PC-9 (cell line): ENCODE measurements around the gene HELZ2.

ENCODE experiments used
- EZH2 ChIP-seq: fragments of 200-600 bp; sonication (generic); IDR thresholded peaks from 2 replicates; pipeline ENCODE4 v1.8.0; 2017; ENCODE audit warnings: antibody characterized with exemption, low read depth
- TF ChIP-seq, protein P1 (sequence below): fragments of 200-600 bp; sonication (generic); conservative IDR thresholded peaks from 2 replicates; pipeline ENCODE4 v1.6.1; 2017; ENCODE audit warnings: mixed run types, antibody characterized with exemption, mild to moderate bottlenecking, moderate library complexity

DNA sequence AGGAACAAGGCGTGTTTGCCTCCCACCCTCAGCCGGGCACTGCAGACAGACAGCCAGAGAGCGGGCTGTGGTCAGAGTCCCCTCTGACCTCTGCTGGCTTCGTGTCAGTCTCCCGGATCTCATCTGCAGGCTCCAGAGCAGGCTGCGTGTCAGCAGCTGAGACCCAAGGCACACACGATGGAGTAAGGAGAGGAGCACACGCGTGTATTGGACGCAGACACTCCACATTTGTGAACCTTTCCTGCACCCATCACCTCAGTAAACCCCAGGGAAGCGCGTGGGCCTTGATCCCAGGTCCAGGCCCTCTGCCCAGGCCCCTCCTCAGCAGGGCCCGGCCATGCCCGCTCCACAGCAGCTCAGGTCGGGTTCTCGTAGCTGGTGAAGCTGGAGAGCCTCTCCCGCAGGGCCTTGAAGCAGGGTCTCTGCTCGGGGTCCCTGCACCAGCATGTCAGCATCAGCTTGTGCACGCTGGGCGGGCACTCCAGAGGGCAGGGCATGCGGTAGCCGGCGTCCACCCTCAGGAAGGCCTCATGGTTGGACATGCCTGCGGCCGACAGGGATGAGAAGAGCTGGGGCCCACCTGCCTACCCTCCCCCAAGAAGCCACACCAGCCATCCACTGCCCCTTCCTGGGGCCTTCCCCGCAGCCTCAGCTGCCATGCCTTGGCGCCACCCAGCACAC lies 44.7 kb downstream of the HELZ2 start:
- TF ChIP-seq, protein P1, sequence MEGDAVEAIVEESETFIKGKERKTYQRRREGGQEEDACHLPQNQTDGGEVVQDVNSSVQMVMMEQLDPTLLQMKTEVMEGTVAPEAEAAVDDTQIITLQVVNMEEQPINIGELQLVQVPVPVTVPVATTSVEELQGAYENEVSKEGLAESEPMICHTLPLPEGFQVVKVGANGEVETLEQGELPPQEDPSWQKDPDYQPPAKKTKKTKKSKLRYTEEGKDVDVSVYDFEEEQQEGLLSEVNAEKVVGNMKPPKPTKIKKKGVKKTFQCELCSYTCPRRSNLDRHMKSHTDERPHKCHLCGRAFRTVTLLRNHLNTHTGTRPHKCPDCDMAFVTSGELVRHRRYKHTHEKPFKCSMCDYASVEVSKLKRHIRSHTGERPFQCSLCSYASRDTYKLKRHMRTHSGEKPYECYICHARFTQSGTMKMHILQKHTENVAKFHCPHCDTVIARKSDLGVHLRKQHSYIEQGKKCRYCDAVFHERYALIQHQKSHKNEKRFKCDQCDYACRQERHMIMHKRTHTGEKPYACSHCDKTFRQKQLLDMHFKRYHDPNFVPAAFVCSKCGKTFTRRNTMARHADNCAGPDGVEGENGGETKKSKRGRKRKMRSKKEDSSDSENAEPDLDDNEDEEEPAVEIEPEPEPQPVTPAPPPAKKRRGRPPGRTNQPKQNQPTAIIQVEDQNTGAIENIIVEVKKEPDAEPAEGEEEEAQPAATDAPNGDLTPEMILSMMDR, result no peak
- TF ChIP-seq EZH2, result no peak
